Smooth muscle cell (in vitro differentiated cells): ENCODE measurements around the gene HAUS3. TPM values are rescaled to one million over a fixed set of nuclear protein-coding genes. Genes with fewer than 3 reads are reported as not detected.

Experiments used
- DNase-seq: peaks from one replicate; lab custom pipeline; 2025; ENCODE audit not compliant: unreplicated experiment; lab: John Stamatoyannopoulos, UW
- H2AFZ ChIP-seq: fragments of 200-600 bp; sonication (generic); 2 replicates; pipeline ENCODE4 v1.6.0; 2016; ENCODE audit warnings: antibody characterized with exemption, low read depth, mild to moderate bottlenecking
- H3F3A ChIP-seq: fragments of 200-600 bp; sonication (generic); 2 replicates; pipeline ENCODE4 v1.6.0; 2017; ENCODE audit warnings: antibody characterized with exemption, low read depth
- H3K27ac ChIP-seq: fragments of 200-600 bp; sonication (generic); 2 replicates; pipeline ENCODE4 v1.5.1; 2016; ENCODE audit warnings: low read depth, mild to moderate bottlenecking
- H3K27me3 ChIP-seq: fragments of 200-600 bp; sonication (generic); 2 replicates; pipeline ENCODE4 v1.6.1; 2016; ENCODE audit warnings: low read depth, mild to moderate bottlenecking
- H3K36me3 ChIP-seq: fragments of 200-600 bp; sonication (generic); 2 replicates; pipeline ENCODE4 v1.5.1; 2016; ENCODE audit warnings: low read depth
- H3K4me1 ChIP-seq: fragments of 200-600 bp; sonication (generic); 2 replicates; pipeline ENCODE4 v1.5.1; 2016; ENCODE audit warnings: low read depth
- H3K4me2 ChIP-seq: fragments of 200-600 bp; sonication (generic); 2 replicates; pipeline ENCODE4 v1.6.0; 2016; ENCODE audit warnings: mild to moderate bottlenecking
- H3K4me3 ChIP-seq: fragments of 200-600 bp; sonication (generic); 2 replicates; pipeline ENCODE4 v1.5.1; 2016; ENCODE audit warnings: mild to moderate bottlenecking
- H3K79me2 ChIP-seq: fragments of 200-600 bp; sonication (generic); 2 replicates; pipeline ENCODE4 v1.6.0; 2016; ENCODE audit warnings: low read depth, mild to moderate bottlenecking
- H3K9ac ChIP-seq: fragments of 200-600 bp; sonication (generic); 2 replicates; pipeline ENCODE4 v1.6.0; 2016; ENCODE audit warnings: low read depth
- H3K9me3 ChIP-seq: fragments of 200-600 bp; sonication (generic); replicated peaks from 2 replicates; pipeline ENCODE4 v1.5.1; 2016; ENCODE audit warnings: low read depth
- H4K20me1 ChIP-seq: fragments of 200-600 bp; sonication (generic); 2 replicates; pipeline ENCODE4 v1.6.0; 2016; ENCODE audit warnings: low read depth
- CTCF ChIP-seq: fragments of 200-600 bp; sonication (generic); IDR thresholded peaks from 2 replicates; pipeline ENCODE4 v1.5.1; 2017; ENCODE audit warnings: borderline replicate concordance, mild to moderate bottlenecking, antibody characterized with exemption; ENCODE audit not compliant: insufficient read depth, poor library complexity, severe bottlenecking
- WGBS: methylation state at CpG from one replicate; pipeline ENCODE4 v1.1.7; 2016; ENCODE audit warnings: low lambda C conversion rate; 5-methylcytosine and 5-hydroxymethylcytosine counted together
- polyA plus RNA-seq: library from polyadenylated mRNA; unstranded; fragments of >200 nt; fragmentation: Nextera tagmentation; extraction: Ambion mirVana; gene quantifications from 2 replicates; pipeline ENCODE4 v1.2.1, GENCODE V29; 2016
- total RNA-seq: library from RNA; depleted of rRNA; stranded (reverse); fragments of >200 nt; gene quantifications from 2 replicates; pipeline ENCODE4 v1.2.3, GENCODE V29; 2014

The HAUS3 gene
- total and polyA plus RNA-seq, 2 experiments from 2014 or later, result 13.4 to 16.2 TPM

- Histone ChIP-seq H3F3A (no peaks in the 10 kb centered on the region), H3K9me3 (peaks cover 4% of the 10 kb centered on the region)
- no peak for DNase-seq
Measured at GRCh38 chr4:2186865-2187172, 55.1 kb downstream of the HAUS3 start.

GRCh38 chr4:2186133-2186864 lies 55.6 kb downstream of the HAUS3 start:
- no peaks in the 10 kb centered on the region for H3K79me2 ChIP-seq
- no peak overlapping the region for H2AFZ ChIP-seq
- no peaks in the 10 kb centered on the region for H4K20me1 ChIP-seq
- peaks cover 4% of the 10 kb centered on the region for H3K9me3 ChIP-seq
- H3K4me3 ChIP-seq, result no peak overlapping the region
- no peaks in the 10 kb centered on the region for H3K27me3 ChIP-seq
- no peak for DNase-seq
- H3K4me2 ChIP-seq, result no peak overlapping the region
- no peaks in the 10 kb centered on the region for H3F3A ChIP-seq
- H3K36me3 ChIP-seq, result no peaks in the 10 kb centered on the region
- no peak overlapping the region for H3K9ac ChIP-seq
- WGBS, result 42% methylated on average over 9 of the region's 9 CpGs
- no peak overlapping the region for H3K27ac ChIP-seq
- TF ChIP-seq CTCF, result peak; percentile 28
- no peaks in the 10 kb centered on the region for H3K4me1 ChIP-seq

More at GRCh38 chr4:2186865-2187172, 55.1 kb downstream of the HAUS3 start:
- Histone ChIP-seq H3K36me3 (no peaks in the 10 kb centered on the region), H3K4me2 (no peak overlapping the region), H3K4me3 (no peak overlapping the region), H3K9ac (no peak overlapping the region), H2AFZ (no peak overlapping the region), H3K79me2 (no peaks in the 10 kb centered on the region), H4K20me1 (no peaks in the 10 kb centered on the region), H3K27ac (no peak overlapping the region), H3K4me1 (no peaks in the 10 kb centered on the region), H3K27me3 (no peaks in the 10 kb centered on the region)
- no peak for TF ChIP-seq CTCF

- H3K9me3 ChIP-seq, result no peaks in the 10 kb centered on the region
- H3K79me2 ChIP-seq, result no peaks in the 10 kb centered on the region
- H3K4me1 ChIP-seq, result no peaks in the 10 kb centered on the region
- H3K27me3 ChIP-seq, result no peaks in the 10 kb centered on the region
- DNase-seq, result no peak
- no peaks in the 10 kb centered on the region for H4K20me1 ChIP-seq
- H2AFZ ChIP-seq, result no peak overlapping the region
- H3K27ac ChIP-seq, result no peak overlapping the region
- no peaks in the 10 kb centered on the region for H3K36me3 ChIP-seq
- H3K4me3 ChIP-seq, result no peak overlapping the region
- H3F3A ChIP-seq, result no peaks in the 10 kb centered on the region
- TF ChIP-seq CTCF, result no peak
- no peak overlapping the region for H3K9ac ChIP-seq
- no peak overlapping the region for H3K4me2 ChIP-seq
Measured at GRCh38 chr4:2183394-2183793, 58.5 kb downstream of the HAUS3 start.

GRCh38 chr4:2182994-2183393 lies 58.9 kb downstream of the HAUS3 start:
- H3K9ac ChIP-seq, result no peak overlapping the region
- no peak overlapping the region for H3K4me2 ChIP-seq
- no peak for DNase-seq
- no peaks in the 10 kb centered on the region for H3K36me3 ChIP-seq
- H2AFZ ChIP-seq, result no peak overlapping the region
- TF ChIP-seq CTCF, result no peak
- no peaks in the 10 kb centered on the region for H3F3A ChIP-seq
- no peaks in the 10 kb centered on the region for H3K9me3 ChIP-seq
- H4K20me1 ChIP-seq, result no peaks in the 10 kb centered on the region
- WGBS, result 48% methylated on average over 3 of the region's 3 CpGs
- no peak overlapping the region for H3K27ac ChIP-seq
- H3K4me3 ChIP-seq, result no peak overlapping the region
- no peaks in the 10 kb centered on the region for H3K4me1 ChIP-seq
- no peaks in the 10 kb centered on the region for H3K27me3 ChIP-seq
- no peaks in the 10 kb centered on the region for H3K79me2 ChIP-seq
